ENCODE measurements around the gene ACTL6A.

- TF ChIP-seq POLR2A (IDR thresholded peaks at IDR 0.05) (no peak), CTCF (IDR thresholded peaks at IDR 0.05) (no peak)
These were observed 28.6 kb downstream of the ACTL6A start for GRCh38 chr3:179591313-179591712.
